ENCODE data around the gene SPON1. TPM values are rescaled to one million over a fixed set of nuclear protein-coding genes. Genes with fewer than 3 reads are reported as not detected.

Gene SPON1
- total RNA-seq, 1 experiment from 2014 or later: 0.20 TPM

GRCh38 chr11:13927481-13927880, 35.0 kb upstream of the SPON1 start:
- DNase-seq: no peak
- Histone ChIP-seq H3K79me2 (ENCODE audit: insufficient read depth, low read length) (no peaks in the 10 kb centered on the region), H3T11ph (ENCODE audit: low read length) (no peak overlapping the region), H2BK120ac (ENCODE audit: low read depth, low read length, poor library complexity, severe bottlenecking) (no peak overlapping the region), H3K23ac (ENCODE audit: insufficient read length, low read depth, low read length) (no peak overlapping the region), H3K27ac (ENCODE audit: insufficient read length, low read depth, low read length) (no peak overlapping the region), H2BK5ac (ENCODE audit: insufficient read length, low read length) (no peak overlapping the region), H4K20me1 (ENCODE audit: control insufficient read depth, insufficient read depth, insufficient read length) (no peaks in the 10 kb centered on the region), H3K9me3 (ENCODE audit: control insufficient read depth, low read depth, low read length) (no peaks in the 10 kb centered on the region), H2BK15ac (ENCODE audit: low read depth, low read length) (no peak overlapping the region), H4K91ac (ENCODE audit: insufficient read length, low read depth, low read length) (no peak overlapping the region), H4K5ac (ENCODE audit: insufficient read length, low read depth, low read length) (no peak overlapping the region), H2BK12ac (ENCODE audit: insufficient read length, low read depth, low read length) (no peak overlapping the region), H3K4ac (ENCODE audit: low read depth, low read length) (no peak overlapping the region), H2AFZ (ENCODE audit: low read length) (no peak overlapping the region), H4K8ac (replicated peaks; ENCODE audit: insufficient read length, low read depth, low read length) (no peak overlapping the region), H3K23me2 (ENCODE audit: insufficient read length, low read depth, low read length, poor library complexity, severe bottlenecking) (no peaks in the 10 kb centered on the region), H3K14ac (ENCODE audit: insufficient read depth, low read length) (no peak overlapping the region), H3K79me1 (ENCODE audit: insufficient read depth, low read depth, low read length, poor library complexity, severe bottlenecking) (no peaks in the 10 kb centered on the region), H3K27me3 (ENCODE audit: insufficient read depth, low read length) (no peaks in the 10 kb centered on the region), H3K18ac (ENCODE audit: insufficient read length, low read depth, low read length) (no peak overlapping the region), H3K56ac (ENCODE audit: insufficient read length, low read depth, low read length) (no peak overlapping the region), H2AK5ac (ENCODE audit: insufficient read length, low read length) (no peak overlapping the region), H3K4me1 (ENCODE audit: insufficient read depth, low read length) (peaks cover 15% of the 10 kb centered on the region), H3K4me2 (ENCODE audit: insufficient read depth, insufficient read length, low read length) (no peak overlapping the region), H3K9ac (ENCODE audit: extremely low read depth, insufficient read length, low read length) (no peak overlapping the region), H2BK20ac (ENCODE audit: low read depth, low read length, poor library complexity, severe bottlenecking) (no peak overlapping the region)
- no CpG with 5 or more reads among the region's 1 CpG for WGBS (ENCODE audit: extremely low coverage, insufficient read length, low lambda C conversion rate)
- peaks cover 28% of the 10 kb centered on the region in 2 experiments for H3K4me1 Mint-ChIP-seq
- H3K27me3 Mint-ChIP-seq (ENCODE audit: low read depth): no peaks in the 10 kb centered on the region; the same call in 1 of the 2 replicates
- TF ChIP-seq CTCF (conservative IDR thresholded peaks at IDR 0.05): no peak
- no peaks in the 10 kb centered on the region for H3K9me3 Mint-ChIP-seq
- H3K4me3 Mint-ChIP-seq: no peak overlapping the region
- no peaks in the 10 kb centered on the region for H3K36me3 Mint-ChIP-seq (ENCODE audit: insufficient read depth in 1 of 3, low read depth in 3 of 3)
- no peak overlapping the region for H3K27ac Mint-ChIP-seq

All from H9 (cell line).